Iris pigment epithelial cell (primary cell): ENCODE data around the gene IGFLR1.
"Not testable (repeated sequence)": the region's sequence is repeated elsewhere in the genome, so short reads cannot be mapped to it uniquely, and the experiment has no call there.

ENCODE experiments used
- DNase-seq: peaks from one replicate; pipeline ENCODE4 v3.0.0-alpha.2; 2011; ENCODE audit warnings: low read depth

Gene IGFLR1

GRCh38 chr19:35704218-35704617, 38.0 kb downstream of the IGFLR1 start, which contains the start of gene ZBTB32:
TSS of gene ZBTB32 (plus strand) at chr19:35704558. CDS start at chr19:35714627, 10,069 bp downstream.
- DNase-seq, result peak; percentile 75

- no peak for DNase-seq
Observed at GRCh38 chr19:35703343-35703742, 38.9 kb downstream of the IGFLR1 start.

- peak; percentile 99 for DNase-seq
Observed at GRCh38 chr19:35702223-35703012, 39.8 kb downstream of the IGFLR1 start.

GRCh38 chr19:35696835-35697234, 45.4 kb downstream of the IGFLR1 start:
- no peak for DNase-seq

GRCh38 chr19:35695895-35696422, 46.3 kb downstream of the IGFLR1 start:
- no peak for DNase-seq

- peak; percentile 69 for DNase-seq
Observed at GRCh38 chr19:35693835-35694599, 48.2 kb downstream of the IGFLR1 start.

DNA sequence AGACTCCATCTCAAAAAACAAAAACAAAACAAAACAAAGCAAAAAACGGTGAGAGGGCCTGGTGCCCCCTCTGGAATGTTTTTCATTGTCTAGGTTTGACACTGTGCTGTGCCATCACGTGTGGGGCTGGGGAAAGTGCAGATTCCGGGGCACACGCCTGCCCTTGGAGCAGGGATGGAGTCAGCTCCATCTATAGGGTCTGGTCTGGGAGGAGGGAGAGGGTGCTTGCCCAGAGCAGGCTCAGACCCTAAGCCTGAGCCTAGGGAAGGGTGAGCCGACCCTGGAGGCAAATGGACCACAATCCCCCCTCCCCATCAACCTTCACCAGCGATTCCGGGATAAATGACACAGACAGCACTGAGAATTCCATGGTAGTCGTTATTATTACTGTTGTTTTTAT, 48.8 kb downstream of the IGFLR1 start:
- DNase-seq, result no peak

- no peak for DNase-seq
Observed at GRCh38 chr19:35692010-35692409, 50.2 kb downstream of the IGFLR1 start.

GRCh38 chr19:35691106-35691505, 51.1 kb downstream of the IGFLR1 start:
- not testable (repeated sequence) for DNase-seq

DNA sequence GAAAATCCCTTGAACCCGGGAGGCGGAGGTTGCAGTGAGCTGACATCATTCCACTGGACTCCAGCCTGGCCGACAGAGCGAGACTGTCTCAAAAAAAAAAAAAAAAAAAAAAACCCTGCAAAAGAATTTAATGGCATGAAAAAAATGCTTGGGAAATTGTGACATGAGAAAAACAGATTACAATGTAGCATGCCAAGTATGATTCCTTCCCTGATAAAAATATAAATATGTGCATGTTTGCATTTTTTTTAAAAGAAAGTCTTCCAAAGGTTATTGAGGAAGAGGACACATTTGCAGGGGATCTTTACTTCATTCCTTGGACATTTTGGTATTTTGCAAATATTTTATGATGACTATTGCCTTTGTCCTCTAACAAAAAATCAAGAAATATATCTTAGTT, 52.4 kb downstream of the IGFLR1 start:
- peak; percentile 5 for DNase-seq
